Left cardiac atrium (tissue), 4 donors: Measurements from ENCODE around the gene ENO2. TPM values are rescaled to one million over a fixed set of nuclear protein-coding genes. Genes with fewer than 3 reads are reported as not detected.
A peak's percentile ranks its signal among the peaks of the same experiment; 100 is the strongest.
"Not testable (repeated sequence)": the region's sequence is repeated elsewhere in the genome, so short reads cannot be mapped to it uniquely, and the experiment has no call there.

Experiments
- ATAC-seq, 2 donors: fragments of 200-7000 bp; cut with Tn5 transposase; one replicate each; pipeline ENCODE4 v1.9.1; 2020; ENCODE audit warnings: mild to moderate bottlenecking in 2 of 2, moderate library complexity in 2 of 2
- DNase-seq: peaks from one replicate; pipeline ENCODE4 v3.0.0-alpha.2; 2020
- intact Hi-C, 2 donors: fragments of 100-400 bp; cut with DNase I; formaldehyde crosslinking; loops; one replicate each; pipeline versions ENCODE4 v1.14.1 to v1.15.1; 2022 to 2023
- total RNA-seq, 2 donors: library from RNA; stranded (reverse); fragmentation: NEBNext Ultra II Directional; extraction: Animal tissue kit (Norgen Biotek cat#: 25700); gene quantifications; one replicate each; pipeline ENCODE4 v1.2.1, GENCODE V29; 2021
- donor health status: DM: no; HTN: yes; CAD: no.
- donor health status: DM: no; HTN: yes; CAD: no; lungs with severe emphysema.
- donor health status: DM: yes; HTN: yes; CAD: no.
- donor health status: Dilated cardiomyopathy.

The ENO2 gene
- total RNA-seq, 2 donors from 2014 or later = 12.8 to 24.9 TPM

GRCh38 chr12:6904280-6905276, 9.8 kb upstream of the ENO2 start, which contains the start of gene LRRC23:
Gene LRRC23 (plus strand): TSS chr12:6904822. CDS start chr12:6905634, 812 bp downstream.
- intact Hi-C loops = no loop called here
- DNase-seq (peak; percentile 99), ATAC-seq (peak; percentile 98)

GRCh38 chr12:6905414-6906040, 8.9 kb upstream of the ENO2 start:
- ATAC-seq (no peak), DNase-seq (no peak)
- intact Hi-C loops = no loop called here

- ATAC-seq, DNase-seq, intact Hi-C loops: not testable (repeated sequence)
Measured at GRCh38 chr12:6908141-6908540, 6.2 kb upstream of the ENO2 start.

GRCh38 chr12:6909421-6910145, 4.8 kb upstream of the ENO2 start:
- ATAC-seq (no peak), DNase-seq (no peak)
- intact Hi-C loops = no loop called here

GRCh38 chr12:6912164-6912935, 2.0 kb upstream of the ENO2 start:
- no peak for ATAC-seq
- DNase-seq = no peak
- intact Hi-C loops = no loop called here

- intact Hi-C loops = no loop called here
- peak; percentile 49 for DNase-seq
- ATAC-seq = peak; percentile 3 to 8
Measured at GRCh38 chr12:6914947-6915788, 788 bp downstream of the ENO2 start.

- DNase-seq = no peak
- intact Hi-C loops = no loop called here
- no peak for ATAC-seq
Measured at GRCh38 chr12:6915789-6916285, 1.5 kb downstream of the ENO2 start.

- ATAC-seq = no peak
- intact Hi-C loops = no loop called here
Measured at GRCh38 chr12:6916426-6917200, 2.2 kb downstream of the ENO2 start.

GRCh38 chr12:6917491-6918231, 3.3 kb downstream of the ENO2 start:
- DNase-seq = no peak
- intact Hi-C loops = no loop called here
- no peak for ATAC-seq

More at GRCh38 chr12:6916426-6917200, 2.2 kb downstream of the ENO2 start:
- DNase-seq = no peak

- ATAC-seq (no peak), DNase-seq (no peak)
- intact Hi-C loops = no loop called here
Measured at GRCh38 chr12:6919588-6919987, 5.2 kb downstream of the ENO2 start.

GRCh38 chr12:6921539-6921938, 7.2 kb downstream of the ENO2 start:
- DNase-seq (no peak), ATAC-seq (no peak)
- intact Hi-C loops = no loop called here

GRCh38 chr12:6921996-6922946, 7.9 kb downstream of the ENO2 start:
- no peak for DNase-seq
- no peak for ATAC-seq
- intact Hi-C loops = loop anchor here in 1 of 2 donors (2.0 kb wide), 1 partner anchor 43 kb away; no protein-coding TSS in a partner anchor

- intact Hi-C loops = loop anchor here in 1 of 2 donors (2.0 kb wide), 1 partner anchor 42 kb away; no protein-coding TSS in a partner anchor
- DNase-seq = no peak
- ATAC-seq = no peak
Measured at GRCh38 chr12:6923003-6923732, 8.8 kb downstream of the ENO2 start.

GRCh38 chr12:6923851-6924250, 9.5 kb downstream of the ENO2 start:
- no peak for ATAC-seq
- intact Hi-C loops = loop anchor here in 1 of 2 donors (2.0 kb wide), 1 partner anchor 41 kb away; no protein-coding TSS in a partner anchor
- DNase-seq = peak; percentile 24

- peak in 1 of 2 donors; percentile 6 for ATAC-seq
- intact Hi-C loops = no loop called here
- no peak for DNase-seq
Measured at GRCh38 chr12:6925239-6925539, 10.8 kb downstream of the ENO2 start.
